GM23248 (cell line): ENCODE measurements around the gene ARFIP1.

ENCODE experiments used
- EZH2 ChIP-seq: fragments of 200-600 bp; sonication (generic); IDR thresholded peaks from 2 replicates; pipeline ENCODE4 v1.6.1; 2018; ENCODE audit warnings: antibody characterized with exemption, mild to moderate bottlenecking; ENCODE audit not compliant: insufficient read depth, poor library complexity, severe bottlenecking
- EZH2phosphoT487 ChIP-seq: fragments of 200-600 bp; sonication (generic); IDR thresholded peaks from 2 replicates; pipeline ENCODE4 v1.6.1; 2018; ENCODE audit warnings: antibody characterized with exemption, moderate library complexity, mild to moderate bottlenecking, low read depth; ENCODE audit not compliant: insufficient read depth

DNA sequence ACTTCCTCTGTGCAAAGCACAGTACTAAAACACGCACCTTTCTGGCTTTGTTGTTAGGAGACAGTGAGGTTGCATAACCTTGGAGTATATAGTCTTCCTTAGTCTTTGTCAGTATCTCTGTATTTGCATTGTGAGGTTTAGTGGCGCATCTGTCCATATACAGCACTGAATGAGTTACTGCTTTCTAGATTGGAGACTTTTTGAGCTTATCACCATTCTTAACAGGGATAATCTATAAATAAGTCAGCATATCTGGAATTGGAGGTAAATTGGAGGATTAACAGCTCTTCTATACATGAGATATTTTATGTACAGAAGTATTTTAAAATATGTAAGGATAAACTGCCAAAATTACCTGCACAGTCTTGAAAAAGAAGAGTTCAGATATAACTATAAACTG, 160.7 kb downstream of the ARFIP1 start:
- TF ChIP-seq EZH2 (no peak), EZH2phosphoT487 (no peak)
